Liver (tissue), 9 donors: ENCODE measurements around the gene DNAJC5G. TPM values are rescaled to one million over a fixed set of nuclear protein-coding genes. Genes with fewer than 3 reads are reported as not detected.

ENCODE experiments used
- DNase-seq: peaks from one replicate; pipeline ENCODE4 v3.0.0-alpha.2; 2017; ENCODE audit warnings: low spot score
- H3K27ac ChIP-seq, 2 donors: one replicate each; pipeline ENCODE4 v1.7.0; 2013; ENCODE audit warnings: inconsistent platforms in 2 of 2, low read length in 2 of 2, control low read depth in 1 of 2, low read depth in 1 of 2, mild to moderate bottlenecking in 1 of 2
- H3K27me3 ChIP-seq, 4 donors: one replicate each; pipeline versions ENCODE4 v1.6.1 to v1.7.0; 2013; ENCODE audit warnings: low read length in 3 of 4, inconsistent platforms in 1 of 4, mild to moderate bottlenecking in 1 of 4, moderate library complexity in 1 of 4; ENCODE audit not compliant: control insufficient read depth in 4 of 4, insufficient read depth in 4 of 4
- H3K36me3 ChIP-seq, 4 donors: one replicate each; pipeline versions ENCODE4 v1.6.1 to v1.7.0; 2013; ENCODE audit warnings: low read length in 3 of 4, mild to moderate bottlenecking in 3 of 4, low read depth in 1 of 4, moderate library complexity in 1 of 4; ENCODE audit not compliant: control insufficient read depth in 4 of 4, insufficient read depth in 3 of 4
- H3K4me1 ChIP-seq, 4 donors: one replicate each; pipeline versions ENCODE4 v1.6.1 to v1.7.0; 2013; ENCODE audit warnings: low read length in 3 of 4, mild to moderate bottlenecking in 3 of 4, moderate library complexity in 1 of 4; ENCODE audit not compliant: control insufficient read depth in 4 of 4, insufficient read depth in 4 of 4
- H3K4me3 ChIP-seq, 3 donors: one replicate each; pipeline versions ENCODE4 v1.6.1 to v1.7.0; 2013; ENCODE audit warnings: low read length in 3 of 3, control low read depth in 1 of 3, low read depth in 1 of 3, mild to moderate bottlenecking in 1 of 3
- H3K9ac ChIP-seq, 2 donors: one replicate each; pipeline ENCODE4 v1.7.0; 2013; ENCODE audit warnings: low read length in 2 of 2, mild to moderate bottlenecking in 2 of 2, moderate library complexity in 2 of 2, control low read depth in 1 of 2, low read depth in 1 of 2
- H3K9me3 ChIP-seq, 4 donors: one replicate each; pipeline versions ENCODE4 v1.6.1 to v1.7.0; 2013; ENCODE audit warnings: low read length in 3 of 4; ENCODE audit not compliant: control insufficient read depth in 4 of 4
- FOXA1 ChIP-seq: IDR thresholded peaks from 2 replicates; pipeline ENCODE4 v1.6.1; 2016; ENCODE audit warnings: antibody characterized with exemption
- FOXA2 ChIP-seq: IDR thresholded peaks from 2 replicates; pipeline ENCODE4 v1.6.1; 2016; ENCODE audit warnings: antibody characterized with exemption
- GABPA ChIP-seq, 2 donors: IDR thresholded peaks in 1 of 2; conservative IDR thresholded peaks in 1 of 2; 2 replicates each; pipeline ENCODE4 v1.6.1; 2016; ENCODE audit warnings: antibody characterized with exemption in 2 of 2, mild to moderate bottlenecking in 1 of 2, moderate library complexity in 1 of 2
- HNF4A ChIP-seq, 2 donors: conservative IDR thresholded peaks; 2 replicates each; pipeline ENCODE4 v1.6.1; 2016; ENCODE audit warnings: antibody characterized with exemption in 2 of 2, mild to moderate bottlenecking in 2 of 2
- NR2F2 ChIP-seq: IDR thresholded peaks from 2 replicates; pipeline ENCODE4 v1.6.1; 2016; ENCODE audit warnings: antibody characterized with exemption
- RAD21 ChIP-seq, 2 donors: IDR thresholded peaks; 2 replicates each; pipeline ENCODE4 v1.6.1; 2016; ENCODE audit warnings: antibody characterized with exemption in 2 of 2, mild to moderate bottlenecking in 2 of 2
- RXRA ChIP-seq, 2 donors: IDR thresholded peaks; 2 replicates each; pipeline ENCODE4 v1.6.1; 2017 to 2018; ENCODE audit warnings: antibody characterized with exemption in 2 of 2, mild to moderate bottlenecking in 1 of 2
- SP1 ChIP-seq: IDR thresholded peaks from 2 replicates; pipeline ENCODE4 v1.6.1; 2018; ENCODE audit warnings: antibody characterized with exemption, mild to moderate bottlenecking
- TAF1 ChIP-seq: conservative IDR thresholded peaks from 2 replicates; pipeline ENCODE4 v1.6.1; 2016; ENCODE audit warnings: antibody characterized with exemption, mild to moderate bottlenecking
- YY1 ChIP-seq: IDR thresholded peaks from 2 replicates; pipeline ENCODE4 v1.6.1; 2016; ENCODE audit warnings: antibody characterized with exemption, mild to moderate bottlenecking
- WGBS: extraction: QIAGEN DNeasy Blood & Tissue Kit; methylation state at CpG from one replicate; pipeline ENCODE4 v1.1.7; 2013; 5-methylcytosine and 5-hydroxymethylcytosine counted together
- polyA plus RNA-seq, 2 donors: library from polyadenylated mRNA; stranded (reverse) in 1 of 2; unstranded in 1 of 2; fragments of 200-250 nt in 1 of 2; fragments of >200 nt in 1 of 2; fragmentation: Nextera tagmentation in 1 of 2; extraction: Ambion mirVana in 1 of 2; gene quantifications; one replicate each; pipeline versions ENCODE4 v1.2.1 to v1.2.3, GENCODE V29; 2013 to 2015
- total RNA-seq, 2 donors: library from RNA; depleted of rRNA; stranded (reverse); fragments of >200 nt; gene quantifications; one replicate each; pipeline ENCODE4 v1.2.3, GENCODE V29; 2014
- TF ChIP-seq, protein P1 (sequence below): IDR thresholded peaks from 2 replicates; pipeline ENCODE4 v1.6.1; 2016; ENCODE audit warnings: antibody characterized with exemption
- TF ChIP-seq, protein P2 (sequence below): IDR thresholded peaks from 2 replicates; pipeline ENCODE4 v1.6.1; 2016; ENCODE audit warnings: antibody characterized with exemption, mild to moderate bottlenecking
- TF ChIP-seq, protein P3 (sequence below): IDR thresholded peaks from 2 replicates; pipeline ENCODE4 v1.6.1; 2016; ENCODE audit warnings: antibody characterized with exemption
- TF ChIP-seq, protein P4 (sequence below): IDR thresholded peaks from 2 replicates; pipeline ENCODE4 v1.6.1; 2016; ENCODE audit warnings: antibody characterized with exemption
- TF ChIP-seq, protein P5 (sequence below): fragments of 150-350 bp; IDR thresholded peaks from 2 replicates; pipeline ENCODE4 v1.5.1; 2017; ENCODE audit warnings: improper control_type of control experiment, low read depth, low read length; ENCODE audit not compliant: missing input control
- donor health status: healthy.
- donor health status: healthy.
- donor health status: healthy.
- donor health status: healthy.
- donor health status: healthy.

DNAJC5G gene
- total and polyA plus RNA-seq, 4 donors: not detected

DNA sequence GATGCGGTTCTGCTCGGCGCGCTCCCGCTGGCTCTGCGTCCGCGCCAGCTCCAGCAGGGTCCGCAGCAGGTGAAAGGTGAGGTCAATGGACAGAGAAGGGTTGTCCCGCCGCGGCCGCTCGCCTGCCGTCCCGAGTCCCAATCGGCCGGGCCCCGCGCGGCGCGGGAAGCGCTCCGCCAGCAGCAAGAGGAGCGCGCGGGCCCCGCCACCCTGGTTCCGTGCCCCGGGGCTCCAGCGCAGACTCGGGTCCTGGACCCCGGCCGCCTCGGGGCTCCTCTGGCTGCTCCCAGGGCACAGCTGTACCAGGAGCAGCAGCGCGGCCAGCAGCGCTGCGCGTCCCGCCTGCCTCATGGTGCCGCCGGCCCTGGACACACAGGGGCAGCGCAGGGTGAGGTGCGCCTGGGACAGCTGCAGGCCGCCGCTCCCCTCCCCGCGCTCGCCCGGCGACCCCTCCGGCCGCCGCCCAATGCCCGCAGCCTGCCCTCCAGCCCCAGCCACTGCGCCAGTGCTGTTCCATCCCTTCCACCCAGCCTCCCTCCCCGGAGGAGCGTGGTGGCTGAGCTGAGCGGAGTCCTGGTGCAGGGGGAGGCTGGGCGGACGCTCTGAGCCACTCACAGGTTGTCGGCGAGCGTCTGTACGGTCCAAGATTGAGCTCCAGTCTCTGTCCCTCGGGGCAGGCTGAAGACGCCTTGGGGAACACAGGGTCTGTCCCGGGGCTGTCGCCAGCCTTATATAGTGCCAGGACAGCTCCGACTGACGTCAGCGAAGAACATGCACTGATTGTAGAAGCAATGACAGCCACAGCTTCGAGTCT, 32.5 kb downstream of the DNAJC5G start:
- Histone ChIP-seq H3K27me3 (peaks cover 0 to 5% (median 1%) of the 10 kb centered on the region in 4 donors), H3K9ac (no peak overlapping the region), H3K4me3 (peak overlapping the region in 1 of 3 donors; percentile 16), H3K4me1 (peaks cover 3 to 29% (median 11%) of the 10 kb centered on the region in 4 donors), H3K9me3 (no peaks in the 10 kb centered on the region), H3K36me3 (peaks cover 0 to 12% (median under 1%) of the 10 kb centered on the region in 4 donors), H3K27ac (no peak overlapping the region)
- DNase-seq: no peak
- TF ChIP-seq, protein P1, sequence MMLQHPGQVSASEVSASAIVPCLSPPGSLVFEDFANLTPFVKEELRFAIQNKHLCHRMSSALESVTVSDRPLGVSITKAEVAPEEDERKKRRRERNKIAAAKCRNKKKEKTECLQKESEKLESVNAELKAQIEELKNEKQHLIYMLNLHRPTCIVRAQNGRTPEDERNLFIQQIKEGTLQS: no peak
- TF ChIP-seq RAD21 (IDR thresholded peaks at IDR 0.05) (no peak), HNF4A (conservative IDR thresholded peaks at IDR 0.05) (no peak), FOXA2 (no peak), FOXA1 (no peak)
- WGBS: 16% methylated on average over 75 of the region's 75 CpGs

DNA sequence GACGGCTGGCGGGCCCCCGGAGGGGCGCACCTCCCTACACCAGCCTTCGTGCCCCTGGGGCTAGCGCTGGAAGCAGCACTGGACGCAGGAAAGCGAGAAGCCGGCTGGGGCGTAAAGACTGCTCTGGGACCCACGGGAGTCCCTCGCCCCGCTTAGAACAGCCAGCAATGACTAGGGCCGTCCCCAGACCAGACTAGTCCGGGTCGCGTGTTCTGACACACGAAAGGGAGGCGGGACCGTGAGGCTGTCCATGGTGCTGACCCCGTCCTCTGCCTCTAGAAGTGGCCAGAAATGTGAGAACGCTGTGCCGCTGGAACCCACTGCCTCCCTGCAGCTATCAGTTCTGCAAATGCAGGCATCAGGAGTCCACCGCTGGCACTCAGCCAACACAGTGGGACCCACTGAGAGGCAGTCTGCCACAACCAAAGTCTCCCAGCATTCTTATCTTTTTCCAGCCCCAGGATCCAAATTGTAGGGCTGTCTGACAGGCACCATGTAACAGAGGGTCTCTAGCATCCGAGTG, 33.2 kb downstream of the DNAJC5G start, which contains the start of gene UCN:
Gene UCN, minus strand, starts transcription at position 87 of the 523 bp plus-strand sequence. CDS start 550 bp downstream, outside the sequence.
- H3K27ac ChIP-seq: no peak within 1 kb of the TSS
- H3K4me3 ChIP-seq: peak within 1 kb of the TSS in 1 of 3 donors; percentile 16
- H3K36me3 ChIP-seq: peaks cover 0 to 12% (median under 1%) of the 10 kb centered on the region in 4 donors
- peaks cover 3 to 25% (median 11%) of the 10 kb centered on the region in 4 donors for H3K4me1 ChIP-seq
- DNase-seq: no peak
- peaks cover 0 to 5% (median 1%) of the 10 kb centered on the region in 4 donors for H3K27me3 ChIP-seq
- no peaks in the 10 kb centered on the region for H3K9me3 ChIP-seq
- 60% methylated on average over 25 of the region's 25 CpGs for WGBS
- no peak for TF ChIP-seq YY1
- TF ChIP-seq, protein P2, sequence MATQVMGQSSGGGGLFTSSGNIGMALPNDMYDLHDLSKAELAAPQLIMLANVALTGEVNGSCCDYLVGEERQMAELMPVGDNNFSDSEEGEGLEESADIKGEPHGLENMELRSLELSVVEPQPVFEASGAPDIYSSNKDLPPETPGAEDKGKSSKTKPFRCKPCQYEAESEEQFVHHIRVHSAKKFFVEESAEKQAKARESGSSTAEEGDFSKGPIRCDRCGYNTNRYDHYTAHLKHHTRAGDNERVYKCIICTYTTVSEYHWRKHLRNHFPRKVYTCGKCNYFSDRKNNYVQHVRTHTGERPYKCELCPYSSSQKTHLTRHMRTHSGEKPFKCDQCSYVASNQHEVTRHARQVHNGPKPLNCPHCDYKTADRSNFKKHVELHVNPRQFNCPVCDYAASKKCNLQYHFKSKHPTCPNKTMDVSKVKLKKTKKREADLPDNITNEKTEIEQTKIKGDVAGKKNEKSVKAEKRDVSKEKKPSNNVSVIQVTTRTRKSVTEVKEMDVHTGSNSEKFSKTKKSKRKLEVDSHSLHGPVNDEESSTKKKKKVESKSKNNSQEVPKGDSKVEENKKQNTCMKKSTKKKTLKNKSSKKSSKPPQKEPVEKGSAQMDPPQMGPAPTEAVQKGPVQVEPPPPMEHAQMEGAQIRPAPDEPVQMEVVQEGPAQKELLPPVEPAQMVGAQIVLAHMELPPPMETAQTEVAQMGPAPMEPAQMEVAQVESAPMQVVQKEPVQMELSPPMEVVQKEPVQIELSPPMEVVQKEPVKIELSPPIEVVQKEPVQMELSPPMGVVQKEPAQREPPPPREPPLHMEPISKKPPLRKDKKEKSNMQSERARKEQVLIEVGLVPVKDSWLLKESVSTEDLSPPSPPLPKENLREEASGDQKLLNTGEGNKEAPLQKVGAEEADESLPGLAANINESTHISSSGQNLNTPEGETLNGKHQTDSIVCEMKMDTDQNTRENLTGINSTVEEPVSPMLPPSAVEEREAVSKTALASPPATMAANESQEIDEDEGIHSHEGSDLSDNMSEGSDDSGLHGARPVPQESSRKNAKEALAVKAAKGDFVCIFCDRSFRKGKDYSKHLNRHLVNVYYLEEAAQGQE: peak; percentile 98
- no peak for TF ChIP-seq FOXA2
- no peak for TF ChIP-seq TAF1
- H3K9ac ChIP-seq: no peak within 1 kb of the TSS

DNA sequence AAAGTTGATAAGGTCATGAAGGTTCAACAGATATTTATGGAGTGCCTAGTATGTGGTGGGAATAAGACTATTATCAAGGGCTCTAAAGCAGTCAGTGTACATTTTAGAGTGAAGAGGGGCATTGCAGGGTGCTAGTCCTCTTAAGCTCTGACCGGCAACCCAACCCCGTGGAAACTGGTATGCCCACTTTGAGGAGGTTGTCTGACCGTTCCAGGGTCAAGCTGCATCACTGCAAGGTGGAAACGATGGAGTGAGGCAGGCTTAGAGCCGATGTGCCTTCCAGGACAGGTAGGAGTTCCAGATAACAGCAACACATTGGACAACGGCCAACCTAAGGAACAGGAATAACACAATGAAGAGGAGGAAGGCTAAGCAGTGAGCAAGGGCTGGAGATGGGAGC, 34.4 kb downstream of the DNAJC5G start:
- DNase-seq: no peak

More for the DNA sequence above, 34.4 kb downstream of the DNAJC5G start:
- Histone ChIP-seq H3K9ac (no peak overlapping the region), H3K4me1 (peaks cover 3 to 25% (median 11%) of the 10 kb centered on the region in 4 donors), H3K4me3 (no peak overlapping the region), H3K27me3 (peaks cover 0 to 5% (median 1%) of the 10 kb centered on the region in 4 donors), H3K36me3 (peaks cover 0 to 12% (median under 1%) of the 10 kb centered on the region in 4 donors), H3K9me3 (no peaks in the 10 kb centered on the region), H3K27ac (no peak overlapping the region)
- TF ChIP-seq GABPA (IDR thresholded peaks at IDR 0.05 in 1 of 2, conservative IDR thresholded peaks at IDR 0.05 in 1 of 2) (no peak), SP1 (no peak), TAF1 (no peak), RAD21 (IDR thresholded peaks at IDR 0.05) (no peak), FOXA2 (no peak), YY1 (no peak), NR2F2 (no peak), RXRA (IDR thresholded peaks at IDR 0.05) (no peak), FOXA1 (no peak)
- TF ChIP-seq, protein P3, sequence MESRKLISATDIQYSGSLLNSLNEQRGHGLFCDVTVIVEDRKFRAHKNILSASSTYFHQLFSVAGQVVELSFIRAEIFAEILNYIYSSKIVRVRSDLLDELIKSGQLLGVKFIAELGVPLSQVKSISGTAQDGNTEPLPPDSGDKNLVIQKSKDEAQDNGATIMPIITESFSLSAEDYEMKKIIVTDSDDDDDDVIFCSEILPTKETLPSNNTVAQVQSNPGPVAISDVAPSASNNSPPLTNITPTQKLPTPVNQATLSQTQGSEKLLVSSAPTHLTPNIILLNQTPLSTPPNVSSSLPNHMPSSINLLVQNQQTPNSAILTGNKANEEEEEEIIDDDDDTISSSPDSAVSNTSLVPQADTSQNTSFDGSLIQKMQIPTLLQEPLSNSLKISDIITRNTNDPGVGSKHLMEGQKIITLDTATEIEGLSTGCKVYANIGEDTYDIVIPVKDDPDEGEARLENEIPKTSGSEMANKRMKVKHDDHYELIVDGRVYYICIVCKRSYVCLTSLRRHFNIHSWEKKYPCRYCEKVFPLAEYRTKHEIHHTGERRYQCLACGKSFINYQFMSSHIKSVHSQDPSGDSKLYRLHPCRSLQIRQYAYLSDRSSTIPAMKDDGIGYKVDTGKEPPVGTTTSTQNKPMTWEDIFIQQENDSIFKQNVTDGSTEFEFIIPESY: no peak
- TF ChIP-seq, protein P4, sequence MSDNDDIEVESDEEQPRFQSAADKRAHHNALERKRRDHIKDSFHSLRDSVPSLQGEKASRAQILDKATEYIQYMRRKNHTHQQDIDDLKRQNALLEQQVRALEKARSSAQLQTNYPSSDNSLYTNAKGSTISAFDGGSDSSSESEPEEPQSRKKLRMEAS: no peak
- TF ChIP-seq, protein P5, sequence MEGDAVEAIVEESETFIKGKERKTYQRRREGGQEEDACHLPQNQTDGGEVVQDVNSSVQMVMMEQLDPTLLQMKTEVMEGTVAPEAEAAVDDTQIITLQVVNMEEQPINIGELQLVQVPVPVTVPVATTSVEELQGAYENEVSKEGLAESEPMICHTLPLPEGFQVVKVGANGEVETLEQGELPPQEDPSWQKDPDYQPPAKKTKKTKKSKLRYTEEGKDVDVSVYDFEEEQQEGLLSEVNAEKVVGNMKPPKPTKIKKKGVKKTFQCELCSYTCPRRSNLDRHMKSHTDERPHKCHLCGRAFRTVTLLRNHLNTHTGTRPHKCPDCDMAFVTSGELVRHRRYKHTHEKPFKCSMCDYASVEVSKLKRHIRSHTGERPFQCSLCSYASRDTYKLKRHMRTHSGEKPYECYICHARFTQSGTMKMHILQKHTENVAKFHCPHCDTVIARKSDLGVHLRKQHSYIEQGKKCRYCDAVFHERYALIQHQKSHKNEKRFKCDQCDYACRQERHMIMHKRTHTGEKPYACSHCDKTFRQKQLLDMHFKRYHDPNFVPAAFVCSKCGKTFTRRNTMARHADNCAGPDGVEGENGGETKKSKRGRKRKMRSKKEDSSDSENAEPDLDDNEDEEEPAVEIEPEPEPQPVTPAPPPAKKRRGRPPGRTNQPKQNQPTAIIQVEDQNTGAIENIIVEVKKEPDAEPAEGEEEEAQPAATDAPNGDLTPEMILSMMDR: no peak
- 90% methylated on average over 6 of the region's 6 CpGs for WGBS
